ENCODE results near the gene KASH5. TPM values are rescaled to one million over a fixed set of nuclear protein-coding genes. Genes with fewer than 3 reads are reported as not detected.

KASH5 gene
- total RNA-seq, 1 experiment from 2014 or later: 0.37 TPM

DNA sequence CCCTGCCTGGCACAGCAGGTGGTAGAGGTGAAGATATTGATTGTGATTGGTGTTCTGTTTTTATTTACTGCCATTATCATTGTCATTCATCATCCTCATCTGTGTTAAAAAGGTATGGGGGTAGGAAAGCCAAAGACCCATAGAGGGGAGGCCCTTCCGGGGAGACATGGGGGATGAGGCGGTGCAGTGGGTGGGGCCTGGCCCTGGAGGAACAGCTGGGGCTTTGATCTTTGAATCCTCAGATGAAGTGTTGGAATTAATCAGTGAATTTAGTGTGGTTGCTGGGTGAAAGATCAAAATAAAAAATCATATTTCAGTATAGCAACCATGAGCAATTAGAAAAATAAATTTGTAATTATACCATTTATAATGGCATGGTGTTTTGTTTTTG is 27.8 kb downstream of the KASH5 start:
- Histone ChIP-seq H3K9me3 (ENCODE audit: low read depth, low read length, poor library complexity, severe bottlenecking) (no peaks in the 10 kb centered on the region), H3K4me3 (ENCODE audit: low read depth, low read length, poor library complexity, severe bottlenecking) (no peak overlapping the region), H3K36me3 (ENCODE audit: insufficient read depth, low read length, poor library complexity, severe bottlenecking) (no peaks in the 10 kb centered on the region), H3K27me3 (replicated peaks; ENCODE audit: insufficient read depth, low read depth, low read length, poor library complexity) (peaks cover 19% of the 10 kb centered on the region), H3K4me1 (ENCODE audit: insufficient read depth, low read length, poor library complexity, severe bottlenecking) (no peaks in the 10 kb centered on the region), H3K27ac (ENCODE audit: low read depth, low read length, poor library complexity, severe bottlenecking) (no peak overlapping the region)
- TF ChIP-seq EZH2 (IDR thresholded peaks at IDR 0.05; ENCODE audit: borderline replicate concordance, low read depth, low read length, poor library complexity, severe bottlenecking): no peak
- TF ChIP-seq, protein P1, sequence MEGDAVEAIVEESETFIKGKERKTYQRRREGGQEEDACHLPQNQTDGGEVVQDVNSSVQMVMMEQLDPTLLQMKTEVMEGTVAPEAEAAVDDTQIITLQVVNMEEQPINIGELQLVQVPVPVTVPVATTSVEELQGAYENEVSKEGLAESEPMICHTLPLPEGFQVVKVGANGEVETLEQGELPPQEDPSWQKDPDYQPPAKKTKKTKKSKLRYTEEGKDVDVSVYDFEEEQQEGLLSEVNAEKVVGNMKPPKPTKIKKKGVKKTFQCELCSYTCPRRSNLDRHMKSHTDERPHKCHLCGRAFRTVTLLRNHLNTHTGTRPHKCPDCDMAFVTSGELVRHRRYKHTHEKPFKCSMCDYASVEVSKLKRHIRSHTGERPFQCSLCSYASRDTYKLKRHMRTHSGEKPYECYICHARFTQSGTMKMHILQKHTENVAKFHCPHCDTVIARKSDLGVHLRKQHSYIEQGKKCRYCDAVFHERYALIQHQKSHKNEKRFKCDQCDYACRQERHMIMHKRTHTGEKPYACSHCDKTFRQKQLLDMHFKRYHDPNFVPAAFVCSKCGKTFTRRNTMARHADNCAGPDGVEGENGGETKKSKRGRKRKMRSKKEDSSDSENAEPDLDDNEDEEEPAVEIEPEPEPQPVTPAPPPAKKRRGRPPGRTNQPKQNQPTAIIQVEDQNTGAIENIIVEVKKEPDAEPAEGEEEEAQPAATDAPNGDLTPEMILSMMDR (conservative IDR thresholded peaks at IDR 0.05; ENCODE audit: low read depth, low read length): no peak
- intact Hi-C loops (cut with micrococcal nuclease; ENCODE audit: unreplicated experiment): no loop called here
- CTCF ChIA-PET: interaction anchor here (0.6 kb wide), 1 partner anchor 343 kb away, joined by 3 read pairs; no protein-coding TSS in a partner anchor
- no peak for DNase-seq (ENCODE audit: low spot score)
- no TSS peak for BruUV-seq (replicated peaks)
- POLR2A ChIA-PET (ENCODE audit: low non-redundant PET): no interaction called here

DNA sequence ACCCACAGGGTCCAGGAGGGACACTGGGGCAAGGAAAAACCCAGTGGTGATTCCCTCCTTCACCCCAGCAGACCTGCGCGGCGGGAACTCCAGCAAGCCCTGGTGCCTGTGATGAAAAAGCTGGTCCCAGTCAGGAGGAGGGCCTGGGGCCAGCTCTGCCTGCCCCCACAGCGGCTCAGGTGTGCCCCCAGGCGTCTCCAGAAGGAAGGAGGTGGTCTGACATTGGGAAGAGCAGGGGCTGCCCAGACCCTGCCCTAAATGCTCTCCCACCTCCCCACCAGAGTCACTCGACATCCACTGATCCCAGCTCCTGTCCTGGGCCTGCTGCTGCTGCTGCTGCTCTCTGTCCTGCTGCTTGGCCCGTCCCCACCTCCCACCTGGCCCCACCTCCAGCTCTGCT is 29.0 kb downstream of the KASH5 start:
- intact Hi-C loops (cut with micrococcal nuclease; ENCODE audit: unreplicated experiment): no loop called here
- no peak for TF ChIP-seq EZH2 (IDR thresholded peaks at IDR 0.05; ENCODE audit: borderline replicate concordance, low read depth, low read length, poor library complexity, severe bottlenecking)
- TF ChIP-seq, protein P1 (conservative IDR thresholded peaks at IDR 0.05; ENCODE audit: low read depth, low read length): no peak
- ChIA-PET CTCF (no interaction called here), POLR2A (ENCODE audit: low non-redundant PET) (interaction anchor here (0.5 kb wide), 1 partner anchor 193 kb away, joined by 3 read pairs; no protein-coding TSS in a partner anchor)
- no peak overlapping the region for H3K27ac ChIP-seq (ENCODE audit: low read depth, low read length, poor library complexity, severe bottlenecking)
- H3K4me1 ChIP-seq (ENCODE audit: insufficient read depth, low read length, poor library complexity, severe bottlenecking): peaks cover 5% of the 10 kb centered on the region
- no TSS peak for BruUV-seq (replicated peaks)
- no peaks in the 10 kb centered on the region for H3K36me3 ChIP-seq (ENCODE audit: insufficient read depth, low read length, poor library complexity, severe bottlenecking)
- no peaks in the 10 kb centered on the region for H3K9me3 ChIP-seq (ENCODE audit: low read depth, low read length, poor library complexity, severe bottlenecking)
- no peak overlapping the region for H3K4me3 ChIP-seq (ENCODE audit: low read depth, low read length, poor library complexity, severe bottlenecking)
- H3K27me3 ChIP-seq (replicated peaks; ENCODE audit: insufficient read depth, low read depth, low read length, poor library complexity): peaks cover 31% of the 10 kb centered on the region
- DNase-seq (ENCODE audit: low spot score): no peak

DNA sequence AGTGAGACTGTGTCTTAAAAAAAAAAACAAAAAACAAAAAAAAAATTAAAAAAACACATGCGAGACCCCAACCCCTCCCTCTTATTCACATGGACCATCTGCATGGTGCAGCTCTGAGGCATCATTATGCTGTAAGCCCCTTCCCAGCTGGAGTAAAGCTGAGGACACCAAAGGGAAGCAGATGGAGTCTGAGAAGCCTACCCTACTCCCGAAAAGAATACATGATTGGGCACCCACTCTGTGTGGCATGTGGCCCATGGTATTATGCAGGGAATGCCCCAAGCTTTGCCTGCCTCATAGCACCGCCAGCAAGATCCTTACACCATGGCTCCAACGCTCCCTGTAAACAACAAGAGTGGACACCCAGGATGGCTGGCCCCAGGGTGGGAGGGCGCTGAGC is 30.5 kb downstream of the KASH5 start:
- DNase-seq (ENCODE audit: low spot score): no peak
- TF ChIP-seq, protein P1 (conservative IDR thresholded peaks at IDR 0.05; ENCODE audit: low read depth, low read length): no peak
- TF ChIP-seq EZH2 (IDR thresholded peaks at IDR 0.05; ENCODE audit: borderline replicate concordance, low read depth, low read length, poor library complexity, severe bottlenecking): no peak
- ChIA-PET POLR2A (ENCODE audit: low non-redundant PET) (no interaction called here), CTCF (interaction anchor here (0.6 kb wide), 1 partner anchor 11 kb away, joined by 3 read pairs; no protein-coding TSS in a partner anchor)
- Histone ChIP-seq H3K9me3 (ENCODE audit: low read depth, low read length, poor library complexity, severe bottlenecking) (no peaks in the 10 kb centered on the region), H3K27me3 (replicated peaks; ENCODE audit: insufficient read depth, low read depth, low read length, poor library complexity) (peaks cover 45% of the 10 kb centered on the region), H3K27ac (ENCODE audit: low read depth, low read length, poor library complexity, severe bottlenecking) (no peak overlapping the region), H3K4me1 (ENCODE audit: insufficient read depth, low read length, poor library complexity, severe bottlenecking) (peaks cover 8% of the 10 kb centered on the region), H3K4me3 (ENCODE audit: low read depth, low read length, poor library complexity, severe bottlenecking) (no peak overlapping the region), H3K36me3 (ENCODE audit: insufficient read depth, low read length, poor library complexity, severe bottlenecking) (no peaks in the 10 kb centered on the region)
- BruUV-seq (replicated peaks): no TSS peak
- intact Hi-C loops (cut with micrococcal nuclease; ENCODE audit: unreplicated experiment): no loop called here

Data from A673 (cell line).